Heart left ventricle (tissue), 16 donors: ENCODE measurements around the gene DNAI7. TPM values are rescaled to one million over a fixed set of nuclear protein-coding genes. Genes with fewer than 3 reads are reported as not detected.

Experiments used
- ATAC-seq, 4 donors: fragments of 200-7000 bp; cut with Tn5 transposase; one replicate each; pipeline ENCODE4 v1.9.1; 2020 to 2022; ENCODE audit warnings: moderate library complexity in 4 of 4, mild to moderate bottlenecking in 3 of 4, moderate number of reproducible peaks in 1 of 4
- DNase-seq, 5 donors: peaks; one replicate each; pipeline ENCODE4 v3.0.0-alpha.2; 2020
- H3K27ac ChIP-seq, 12 donors: fragments of 200-600 bp; sonication (generic) in 4 of 12; one replicate each; pipeline versions ENCODE4 v1.5.0 to v1.8.0; 2016 to 2022; ENCODE audit warnings: mild to moderate bottlenecking in 2 of 12
- H3K27me3 ChIP-seq, 9 donors: fragments of 200-600 bp; sonication (generic) in 2 of 9; one replicate each; pipeline versions ENCODE4 v1.5.1 to v1.8.0; 2016 to 2022; ENCODE audit warnings: mild to moderate bottlenecking in 3 of 9
- H3K36me3 ChIP-seq, 9 donors: fragments of 200-600 bp; sonication (generic) in 2 of 9; one replicate each; pipeline versions ENCODE4 v1.5.0 to v1.8.0; 2018 to 2022; ENCODE audit warnings: mild to moderate bottlenecking in 2 of 9
- H3K4me1 ChIP-seq, 12 donors: fragments of 200-600 bp; sonication (generic) in 4 of 12; one replicate each; pipeline versions ENCODE4 v1.5.0 to v1.8.0; 2016 to 2022; ENCODE audit warnings: mild to moderate bottlenecking in 3 of 12
- H3K4me3 ChIP-seq, 12 donors: fragments of 200-600 bp; sonication (generic) in 4 of 12; one replicate each; pipeline versions ENCODE4 v1.5.0 to v1.8.0; 2017 to 2022; ENCODE audit warnings: mild to moderate bottlenecking in 9 of 12, moderate library complexity in 4 of 12
- H3K9me3 ChIP-seq, 12 donors: fragments of 200-600 bp; sonication (generic) in 4 of 12; one replicate each; pipeline versions ENCODE4 v1.5.0 to v1.8.0; 2016 to 2022; ENCODE audit warnings: mild to moderate bottlenecking in 1 of 12
- CTCF ChIP-seq, 12 donors: fragments of 200-600 bp; sonication (generic) in 4 of 12; IDR thresholded peaks; one replicate each; pipeline versions ENCODE4 v1.5.0 to v1.8.0; 2018 to 2022; ENCODE audit warnings: antibody characterized with exemption in 12 of 12, mild to moderate bottlenecking in 5 of 12
- POLR2A ChIP-seq, 2 donors: fragments of 450-650 bp; IDR thresholded peaks; one replicate each; pipeline ENCODE4 v1.6.1; 2017; ENCODE audit warnings: antibody characterized with exemption in 2 of 2, mild to moderate bottlenecking in 2 of 2, moderate library complexity in 2 of 2
- intact Hi-C, 10 donors: fragments of 100-400 bp; cut with DNase I; formaldehyde crosslinking; loops; one replicate each; pipeline versions ENCODE4 v1.11.1 to v1.14.2; 2022
- polyA plus RNA-seq, 2 donors: library from polyadenylated mRNA; stranded (reverse); fragments of 200-250 nt; gene quantifications; one replicate each; pipeline ENCODE4 v1.2.3, GENCODE V29; 2013
- total RNA-seq, 9 donors: library from RNA; depleted of rRNA in 2 of 9; stranded (reverse); fragments of >200 nt in 2 of 9; fragmentation: NEBNext Ultra II Directional in 3 of 9; extraction: Animal tissue kit (Norgen Biotek cat#: 25700) in 3 of 9; gene quantifications; one replicate each; pipeline versions ENCODE4 v1.1.0 to v1.2.4, GENCODE V29; 2016 to 2023
- donor health status: ischemic (EF 13 %, LVEDD 7.1; RV severe dilation, severe dysfunction).
- donor health status: healthy with polysubstance abuse.
- donor health status: DM: no; HTN: yes; CAD: no.
- donor health status: DM: no; HTN: no; CAD: no.
- donor health status: ischemic (EF 25% LVEDD 6.9; RV normal size, moderate dysfunction).
- donor health status: ischemic (EF 25% LVEDD 5.7; RV mildly dilated, moderate dysfunction).
- donor health status: healthy.
- donor health status: DM: yes; HTN: yes; CAD: no.
- donor health status: ischemic (EF 35%, LVEDD 5.7; RV mildly dilated, moderate dysfunction).
- donor health status: nonischemic (EF 11% LVEDD 7.7; RV severe dilation, severe dysfunction).
- donor health status: DM: yes; HTN: yes; CAD: no.
- donor health status: PGD.
- donor health status: ischemic (EF 29% LVEDD 5.4; RV normal size, mild dysfunction).
- donor health status: nonischemic (EF 23%, LVEDD 6.1; RV moderate dilation, normal function).

Gene DNAI7
- total and polyA plus RNA-seq, 11 donors: 0.10 to 1.9 (median 0.78) TPM; not detected in 1

- Histone ChIP-seq H3K36me3 (peaks cover 0 to 12% (median 0%) of the 10 kb centered on the region in 9 donors), H3K27ac (no peak overlapping the region), H3K27me3 (no peaks in the 10 kb centered on the region), H3K4me1 (peaks cover 0 to 42% (median 0%) of the 10 kb centered on the region in 12 donors), H3K9me3 (no peaks in the 10 kb centered on the region), H3K4me3 (no peak overlapping the region)
- TF ChIP-seq CTCF (IDR thresholded peaks at IDR 0.05) (no peak), POLR2A (IDR thresholded peaks at IDR 0.05) (no peak)
- ATAC-seq: no peak
- intact Hi-C loops: no loop called here
- no peak for DNase-seq
Measured at GRCh38 chr12:25058658-25059058, 136.3 kb downstream of the DNAI7 start.

Other genes with a start within 250 kb of the DNAI7 start
- gene BCAT1, start 246.1 kb downstream of the DNAI7 start, total RNA-seq: 10 to 100 TPM in 2 of 9 donors, 1 to 10 TPM in 7; 1.5 to 28.9 (median 5.6) TPM
- 1 to 10 TPM in 1 of 2 donors, under 1 TPM in 1; 0.57 to 2.4 TPM for gene BCAT1, start 246.1 kb downstream of the DNAI7 start, polyA plus RNA-seq
- gene ETFRF1, start 77 bp upstream of the DNAI7 start, total RNA-seq: 10 to 100 TPM; 38.7 to 83.8 (median 52.3) TPM
- 10 to 100 TPM; 31.4 to 41.0 TPM for gene ETFRF1, start 77 bp upstream of the DNAI7 start, polyA plus RNA-seq
- 10 to 100 TPM in 8 of 9 donors, 1 to 10 TPM in 1; 6.3 to 16.0 (median 11.9) TPM for gene KRAS, start 55.8 kb upstream of the DNAI7 start, total RNA-seq
- 10 to 100 TPM in 1 of 2 donors, 1 to 10 TPM in 1; 3.1 to 16.1 TPM for gene KRAS, start 55.8 kb upstream of the DNAI7 start, polyA plus RNA-seq